ENCODE data around the gene RPS6KA4.
"Not testable (repeated sequence)": the region's sequence is repeated elsewhere in the genome, so short reads cannot be mapped to it uniquely, and the experiment has no call there.

Gene RPS6KA4

GRCh38 chr11:64320556-64320955, 38.4 kb upstream of the RPS6KA4 start:
- no peaks in the 10 kb centered on the region for H3K9me3 ChIP-seq (ENCODE audit: low read length)
- peaks cover 6% of the 10 kb centered on the region for H3K36me3 ChIP-seq (ENCODE audit: insufficient read depth, low read length)
- peaks cover 18% of the 10 kb centered on the region for H3K4me1 ChIP-seq (ENCODE audit: insufficient read depth, low read length)
- H3K4me3 ChIP-seq (ENCODE audit: low read length), result no peak overlapping the region
- no peaks in the 10 kb centered on the region for H3K27me3 ChIP-seq (ENCODE audit: insufficient read depth, low read length)
- H2AFZ ChIP-seq (ENCODE audit: low read depth, low read length), result no peak overlapping the region

DNA sequence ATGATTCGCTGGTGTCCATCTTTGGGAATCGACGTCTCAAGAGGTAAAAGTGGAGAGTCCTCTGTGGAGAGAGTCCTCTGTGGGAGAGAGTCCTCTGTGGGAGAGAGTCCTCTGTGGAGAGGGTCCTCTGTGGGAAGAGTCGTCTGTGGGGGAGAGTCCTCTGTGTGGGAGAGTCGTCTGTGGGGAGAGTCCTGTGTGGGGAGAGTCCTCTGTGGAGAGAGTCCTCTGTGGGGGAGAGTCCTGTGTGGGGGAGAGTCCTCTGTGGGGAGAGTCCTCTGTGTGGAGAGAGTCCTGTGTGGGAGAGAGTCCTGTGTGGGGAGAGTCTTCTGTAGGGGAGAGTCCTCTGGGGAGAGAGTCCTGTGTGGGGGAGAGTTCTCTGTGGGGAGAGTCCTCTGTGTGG, 37.9 kb upstream of the RPS6KA4 start:
- Histone ChIP-seq H2AFZ (ENCODE audit: low read depth, low read length) (no peak overlapping the region), H3K4me1 (ENCODE audit: insufficient read depth, low read length) (peaks cover 18% of the 10 kb centered on the region), H3K9me3 (ENCODE audit: low read length) (no peaks in the 10 kb centered on the region), H3K27me3 (ENCODE audit: insufficient read depth, low read length) (no peaks in the 10 kb centered on the region), H3K4me3 (ENCODE audit: low read length) (no peak overlapping the region), H3K36me3 (ENCODE audit: insufficient read depth, low read length) (peaks cover 5% of the 10 kb centered on the region)

DNA sequence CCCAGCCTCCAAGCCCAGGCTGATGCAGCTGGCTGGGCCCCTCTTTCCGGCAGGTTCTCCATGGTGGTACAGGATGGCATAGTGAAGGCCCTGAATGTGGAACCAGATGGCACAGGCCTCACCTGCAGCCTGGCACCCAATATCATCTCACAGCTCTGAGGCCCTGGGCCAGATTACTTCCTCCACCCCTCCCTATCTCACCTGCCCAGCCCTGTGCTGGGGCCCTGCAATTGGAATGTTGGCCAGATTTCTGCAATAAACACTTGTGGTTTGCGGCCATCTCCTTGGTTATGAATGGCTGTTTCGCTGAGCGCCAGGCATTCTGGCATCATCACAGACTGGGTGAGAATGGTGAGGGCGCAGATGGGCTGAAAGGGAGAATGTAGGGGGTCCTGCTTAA, 37.4 kb upstream of the RPS6KA4 start:
- Histone ChIP-seq H2AFZ (ENCODE audit: low read depth, low read length) (no peak overlapping the region), H3K4me3 (ENCODE audit: low read length) (no peak overlapping the region), H3K27me3 (ENCODE audit: insufficient read depth, low read length) (no peaks in the 10 kb centered on the region), H3K9me3 (ENCODE audit: low read length) (no peaks in the 10 kb centered on the region), H3K36me3 (ENCODE audit: insufficient read depth, low read length) (peaks cover 2% of the 10 kb centered on the region), H3K4me1 (ENCODE audit: insufficient read depth, low read length) (peaks cover 13% of the 10 kb centered on the region)

DNA sequence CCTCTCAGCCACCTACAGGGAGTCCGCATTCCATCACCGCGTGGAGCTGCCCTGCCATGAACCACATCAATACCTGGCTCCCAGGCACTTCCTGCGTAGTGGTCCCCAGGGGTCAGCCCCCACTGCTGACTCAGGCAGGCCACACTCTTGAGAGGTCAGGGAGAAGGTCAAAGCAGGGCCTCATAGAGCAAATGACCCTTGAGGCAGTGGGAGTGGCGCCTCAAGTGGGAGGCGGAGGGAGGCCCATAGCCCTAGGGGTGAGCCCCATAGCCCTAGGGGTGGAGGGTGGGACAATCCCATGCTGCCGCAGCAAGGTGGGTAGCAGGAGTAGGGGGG, 36.1 kb upstream of the RPS6KA4 start:
- no peaks in the 10 kb centered on the region for H3K27me3 ChIP-seq (ENCODE audit: insufficient read depth, low read length)
- peaks cover 2% of the 10 kb centered on the region for H3K36me3 ChIP-seq (ENCODE audit: insufficient read depth, low read length)
- peaks cover 7% of the 10 kb centered on the region for H3K4me1 ChIP-seq (ENCODE audit: insufficient read depth, low read length)
- no peak overlapping the region for H2AFZ ChIP-seq (ENCODE audit: low read depth, low read length)
- no peaks in the 10 kb centered on the region for H3K9me3 ChIP-seq (ENCODE audit: low read length)
- H3K4me3 ChIP-seq (ENCODE audit: low read length), result no peak overlapping the region

DNA sequence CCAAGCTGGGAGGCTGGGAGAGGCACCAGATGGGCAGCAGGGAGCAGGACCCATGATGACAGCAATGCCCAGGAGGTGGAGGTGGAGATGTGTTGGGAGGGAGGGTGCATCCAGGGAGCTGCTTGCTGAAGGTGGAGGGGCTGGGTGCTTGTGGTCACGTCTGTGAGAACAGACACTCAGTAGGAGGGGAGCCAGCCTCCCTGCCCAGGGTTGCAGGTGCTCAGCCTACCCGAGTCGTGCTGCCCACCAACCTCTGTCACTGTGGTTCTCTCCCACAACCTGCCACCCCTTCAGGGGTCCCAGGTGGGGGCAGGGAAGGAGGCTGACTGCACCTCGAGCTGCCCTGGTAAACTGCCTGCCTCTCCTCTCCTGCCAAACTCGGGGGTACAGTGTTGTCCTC, 35.6 kb upstream of the RPS6KA4 start:
- no peak overlapping the region for H2AFZ ChIP-seq (ENCODE audit: low read depth, low read length)
- H3K4me1 ChIP-seq (ENCODE audit: insufficient read depth, low read length), result peaks cover 7% of the 10 kb centered on the region
- no peak overlapping the region for H3K4me3 ChIP-seq (ENCODE audit: low read length)
- no peaks in the 10 kb centered on the region for H3K27me3 ChIP-seq (ENCODE audit: insufficient read depth, low read length)
- H3K9me3 ChIP-seq (ENCODE audit: low read length), result no peaks in the 10 kb centered on the region
- peaks cover 2% of the 10 kb centered on the region for H3K36me3 ChIP-seq (ENCODE audit: insufficient read depth, low read length)

DNA sequence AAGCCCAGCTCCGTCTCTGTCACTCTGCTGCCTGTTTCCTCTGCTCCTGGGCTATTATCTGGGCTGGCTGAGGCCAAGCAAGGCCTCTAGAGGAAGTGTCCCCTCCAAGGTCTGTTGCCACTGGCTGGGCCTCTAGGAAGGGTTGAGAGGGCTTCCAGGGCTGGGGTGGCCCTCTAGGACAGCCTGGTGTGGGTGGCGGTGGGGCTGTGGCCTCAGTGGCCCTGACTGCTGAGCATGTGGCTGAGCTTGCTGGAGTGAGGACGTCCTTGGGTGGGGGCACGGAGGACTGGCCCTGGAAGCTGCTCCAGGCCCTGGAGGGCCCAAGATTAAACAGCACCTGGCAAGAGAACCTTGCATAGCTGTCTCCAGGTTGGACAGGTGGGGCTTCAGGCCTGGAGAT, 35.0 kb upstream of the RPS6KA4 start:
- H3K4me3 ChIP-seq (ENCODE audit: low read length); H3K27me3 ChIP-seq (ENCODE audit: insufficient read depth, low read length); H2AFZ ChIP-seq (ENCODE audit: low read depth, low read length); H3K9me3 ChIP-seq (ENCODE audit: low read length); H3K36me3 ChIP-seq (ENCODE audit: insufficient read depth, low read length); H3K4me1 ChIP-seq (ENCODE audit: insufficient read depth, low read length): not testable (repeated sequence)

DNA sequence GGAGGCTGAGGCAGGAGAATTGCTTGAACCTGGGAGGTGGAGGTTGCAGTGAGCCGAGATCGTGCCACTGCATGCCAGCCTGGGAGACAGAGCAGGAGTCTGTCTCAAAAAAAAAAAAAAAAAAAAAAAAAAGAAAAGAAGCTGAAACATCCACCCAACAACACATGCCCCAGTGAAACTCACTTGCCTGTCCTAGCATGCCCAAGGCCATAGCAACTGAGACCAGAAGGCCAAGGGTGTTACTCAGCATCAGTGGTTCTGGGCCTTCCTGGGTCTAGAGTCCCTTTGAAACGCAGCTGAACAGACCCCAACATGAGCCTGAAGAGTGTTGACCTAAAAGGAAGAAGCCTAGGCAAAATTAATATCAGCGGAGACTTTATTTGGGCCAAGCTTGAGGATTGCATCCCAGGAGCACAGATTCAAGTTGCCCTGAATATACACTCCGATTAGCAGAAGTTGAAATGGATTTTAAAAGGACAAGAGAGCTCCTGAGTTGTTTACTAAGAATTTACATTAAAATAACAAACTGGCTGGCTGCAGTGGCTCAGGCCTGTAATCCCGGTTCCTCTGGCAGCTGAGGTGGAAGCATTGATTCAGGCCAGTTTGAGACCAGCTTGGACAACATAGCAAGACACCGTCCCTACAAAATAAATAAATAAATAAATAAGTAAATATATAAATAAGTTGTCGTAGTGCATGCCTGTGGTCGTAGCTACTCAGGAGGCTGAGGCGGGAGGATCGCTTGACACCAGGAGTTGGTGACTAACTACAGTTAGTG, 34.1 kb upstream of the RPS6KA4 start:
- Histone ChIP-seq H2AFZ (ENCODE audit: low read depth, low read length) (no peak overlapping the region), H3K27me3 (ENCODE audit: insufficient read depth, low read length) (no peaks in the 10 kb centered on the region), H3K4me1 (ENCODE audit: insufficient read depth, low read length) (no peaks in the 10 kb centered on the region), H3K9me3 (ENCODE audit: low read length) (no peaks in the 10 kb centered on the region), H3K36me3 (ENCODE audit: insufficient read depth, low read length) (peaks cover 2% of the 10 kb centered on the region), H3K4me3 (ENCODE audit: low read length) (no peak overlapping the region)

DNA sequence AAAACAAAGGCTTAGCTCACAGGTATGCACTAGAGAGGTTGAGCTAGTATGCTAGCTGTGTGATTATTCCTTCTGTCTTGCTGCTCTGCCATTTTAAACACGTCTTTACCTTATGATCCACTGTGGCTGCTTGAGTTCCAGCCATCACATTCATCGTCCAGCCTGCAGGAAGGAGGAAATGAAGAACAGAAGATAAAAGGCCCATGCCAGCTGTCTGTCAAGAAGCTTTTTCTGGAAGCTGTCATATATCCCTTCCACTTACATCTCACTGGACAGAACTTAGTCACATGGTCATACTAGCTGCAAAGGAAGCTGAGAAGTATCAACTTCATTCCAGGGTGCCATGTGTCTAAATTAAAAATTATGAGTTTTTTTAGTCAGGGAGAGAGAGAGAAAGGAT, 31.6 kb upstream of the RPS6KA4 start:
- no peak overlapping the region for H3K4me3 ChIP-seq (ENCODE audit: low read length)
- no peaks in the 10 kb centered on the region for H3K36me3 ChIP-seq (ENCODE audit: insufficient read depth, low read length)
- H2AFZ ChIP-seq (ENCODE audit: low read depth, low read length), result no peak overlapping the region
- no peaks in the 10 kb centered on the region for H3K4me1 ChIP-seq (ENCODE audit: insufficient read depth, low read length)
- H3K27me3 ChIP-seq (ENCODE audit: insufficient read depth, low read length), result no peaks in the 10 kb centered on the region
- H3K9me3 ChIP-seq (ENCODE audit: low read length), result no peaks in the 10 kb centered on the region

DNA sequence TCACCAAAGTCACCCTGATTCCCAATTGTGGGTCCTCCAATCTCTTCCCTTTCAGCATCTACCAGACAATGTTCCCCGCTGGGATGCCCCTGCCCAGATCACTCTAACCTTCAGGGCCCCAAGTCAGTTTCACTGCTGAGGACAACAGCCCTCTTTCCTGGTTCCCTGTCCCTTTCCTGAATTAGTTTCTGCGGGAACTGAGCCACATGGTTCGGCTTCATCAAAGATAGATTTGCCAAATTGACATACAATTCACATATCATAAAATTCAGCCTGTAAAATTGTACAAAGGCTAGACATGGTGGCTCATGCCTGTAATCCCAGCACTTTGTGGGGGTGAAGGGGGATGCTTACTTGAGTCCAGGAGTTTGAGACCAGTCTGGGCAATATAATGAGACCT, 31.0 kb upstream of the RPS6KA4 start:
- Histone ChIP-seq H3K36me3 (ENCODE audit: insufficient read depth, low read length) (no peaks in the 10 kb centered on the region), H3K4me3 (ENCODE audit: low read length) (no peak overlapping the region), H3K27me3 (ENCODE audit: insufficient read depth, low read length) (no peaks in the 10 kb centered on the region), H2AFZ (ENCODE audit: low read depth, low read length) (no peak overlapping the region), H3K4me1 (ENCODE audit: insufficient read depth, low read length) (no peaks in the 10 kb centered on the region), H3K9me3 (ENCODE audit: low read length) (no peaks in the 10 kb centered on the region)

DNA sequence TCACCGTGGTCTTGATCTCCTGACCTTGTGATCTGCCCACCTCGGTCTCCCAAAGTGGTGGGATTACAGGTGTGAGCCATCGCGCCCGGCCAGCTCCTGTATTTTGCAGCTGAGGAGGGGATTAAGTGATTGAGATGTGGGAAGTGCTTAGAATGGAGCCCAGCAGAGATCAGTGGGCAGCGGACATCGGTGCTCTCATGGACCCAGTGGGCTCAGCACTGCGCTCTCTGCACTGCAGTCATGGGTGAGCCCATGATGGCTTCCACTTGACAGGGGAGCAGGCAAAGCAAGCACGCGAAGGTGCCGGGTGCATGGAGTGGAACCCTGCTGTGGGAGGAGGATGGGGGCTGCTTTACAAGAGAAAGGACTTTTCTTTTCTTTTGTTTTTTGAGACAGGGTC, 28.1 kb upstream of the RPS6KA4 start:
- no peak overlapping the region for H3K4me3 ChIP-seq (ENCODE audit: low read length)
- H3K36me3 ChIP-seq (ENCODE audit: insufficient read depth, low read length), result no peaks in the 10 kb centered on the region
- H3K27me3 ChIP-seq (ENCODE audit: insufficient read depth, low read length), result no peaks in the 10 kb centered on the region
- peaks cover 2% of the 10 kb centered on the region for H3K4me1 ChIP-seq (ENCODE audit: insufficient read depth, low read length)
- no peak overlapping the region for H2AFZ ChIP-seq (ENCODE audit: low read depth, low read length)
- H3K9me3 ChIP-seq (ENCODE audit: low read length), result no peaks in the 10 kb centered on the region

- Histone ChIP-seq H3K9me3 (ENCODE audit: low read length) (no peaks in the 10 kb centered on the region), H3K4me3 (ENCODE audit: low read length) (no peak overlapping the region), H3K36me3 (ENCODE audit: insufficient read depth, low read length) (no peaks in the 10 kb centered on the region), H2AFZ (ENCODE audit: low read depth, low read length) (no peak overlapping the region), H3K27me3 (ENCODE audit: insufficient read depth, low read length) (no peaks in the 10 kb centered on the region), H3K4me1 (ENCODE audit: insufficient read depth, low read length) (peaks cover 2% of the 10 kb centered on the region)
Measured at GRCh38 chr11:64331569-64332371, 27.2 kb upstream of the RPS6KA4 start.

GRCh38 chr11:64333556-64333955, 25.4 kb upstream of the RPS6KA4 start:
- H3K9me3 ChIP-seq (ENCODE audit: low read length), result no peaks in the 10 kb centered on the region
- H3K4me3 ChIP-seq (ENCODE audit: low read length), result no peak overlapping the region
- H2AFZ ChIP-seq (ENCODE audit: low read depth, low read length), result no peak overlapping the region
- no peaks in the 10 kb centered on the region for H3K36me3 ChIP-seq (ENCODE audit: insufficient read depth, low read length)
- peaks cover 2% of the 10 kb centered on the region for H3K4me1 ChIP-seq (ENCODE audit: insufficient read depth, low read length)
- H3K27me3 ChIP-seq (ENCODE audit: insufficient read depth, low read length), result no peaks in the 10 kb centered on the region

DNA sequence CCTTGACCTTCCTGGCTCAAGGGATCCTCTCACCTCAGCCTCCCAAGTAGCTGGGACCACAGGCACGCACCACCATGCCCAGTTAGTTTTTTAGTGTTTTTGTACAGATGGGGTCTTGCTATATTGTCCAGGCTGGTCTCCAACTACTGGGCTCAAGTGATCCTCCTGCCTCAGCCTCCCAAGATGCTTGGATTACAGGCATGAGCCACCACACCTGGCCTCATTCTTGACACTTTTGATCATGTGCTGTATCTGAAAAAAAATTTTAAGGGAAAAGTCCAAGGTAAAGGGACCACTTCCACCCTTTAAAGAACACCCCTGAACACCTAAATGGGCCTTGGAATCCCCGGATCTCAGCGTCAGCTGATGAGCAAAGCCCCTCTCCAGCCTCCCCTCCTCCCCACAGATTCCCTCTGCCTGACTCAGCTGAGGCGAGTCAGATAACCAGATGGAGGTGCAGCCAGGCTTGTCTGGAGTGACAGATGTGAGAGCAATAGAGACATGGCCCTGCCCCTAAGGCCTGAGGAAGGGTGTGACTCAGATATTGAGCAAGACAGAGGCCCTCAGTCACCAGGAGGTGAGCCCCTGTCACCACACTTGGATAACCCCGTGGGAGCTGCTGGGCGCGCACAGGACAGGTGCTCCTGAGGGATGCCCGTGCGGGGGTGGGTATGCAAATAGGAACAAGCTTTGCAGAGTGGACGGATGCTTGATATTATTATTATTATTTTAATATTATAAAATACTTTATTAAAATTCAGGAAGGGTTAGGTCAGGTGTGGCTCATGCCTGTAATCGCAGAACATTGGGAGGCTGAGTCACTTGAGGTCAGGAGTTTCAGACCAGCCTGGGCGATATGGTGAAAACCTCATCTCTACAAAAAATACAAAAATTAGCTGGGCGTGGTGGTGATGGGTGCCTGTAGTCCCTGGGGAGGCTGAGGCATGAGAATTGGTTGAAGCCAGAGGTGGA, 23.9 kb upstream of the RPS6KA4 start:
- no peak overlapping the region for H2AFZ ChIP-seq (ENCODE audit: low read depth, low read length)
- no peaks in the 10 kb centered on the region for H3K36me3 ChIP-seq (ENCODE audit: insufficient read depth, low read length)
- no peak overlapping the region for H3K4me3 ChIP-seq (ENCODE audit: low read length)
- peaks cover 12% of the 10 kb centered on the region for H3K27me3 ChIP-seq (ENCODE audit: insufficient read depth, low read length)
- H3K9me3 ChIP-seq (ENCODE audit: low read length), result no peaks in the 10 kb centered on the region
- peaks cover 2% of the 10 kb centered on the region for H3K4me1 ChIP-seq (ENCODE audit: insufficient read depth, low read length)

All from neuron (in vitro differentiated cells).